HEK293T (cell line): ENCODE measurements around the gene FHL3.
A peak's percentile ranks its signal among the peaks of the same experiment; 100 is the strongest.

Experiments
- CTCF ChIA-PET: fragments of 350-600 bp; formaldehyde crosslinking; extraction: SDS; loops from one replicate; lab custom pipeline; 2021; ENCODE audit warnings: antibody characterized with exemption, inconsistent platforms; lab: Yijun Ruan, JAX
- POLR2A ChIA-PET: fragments of 350-600 bp; formaldehyde crosslinking; extraction: SDS; loops from one replicate; lab custom pipeline; 2020; ENCODE audit warnings: antibody characterized with exemption, inconsistent platforms; lab: Yijun Ruan, JAX
- DNase-seq: peaks from one replicate; pipeline ENCODE4 v3.0.0; 2012; ENCODE audit warnings: mixed read lengths; ENCODE audit errors: extremely low spot score
- ARNT ChIP-seq: fragments of 450-650 bp; IDR thresholded peaks from 2 replicates; pipeline ENCODE4 v1.6.1; 2017; ENCODE audit warnings: mild to moderate bottlenecking
- BHLHE40 ChIP-seq: fragments of 450-650 bp; IDR thresholded peaks from 2 replicates; pipeline ENCODE4 v1.6.1; 2016; ENCODE audit warnings: mild to moderate bottlenecking, moderate library complexity, borderline replicate concordance
- CTBP1 ChIP-seq: fragments of 450-650 bp; IDR thresholded peaks from 2 replicates; pipeline ENCODE4 v1.6.1; 2016; ENCODE audit warnings: borderline replicate concordance
- ELF4 ChIP-seq: fragments of 450-650 bp; IDR thresholded peaks from 2 replicates; pipeline ENCODE4 v1.6.1; 2017; ENCODE audit warnings: antibody characterized with exemption
- FOXA1 ChIP-seq: fragments of 450-650 bp; IDR thresholded peaks from 2 replicates; pipeline ENCODE4 v1.6.1; 2016; ENCODE audit warnings: mild to moderate bottlenecking
- FOXK2 ChIP-seq: fragments of 450-650 bp; IDR thresholded peaks from 2 replicates; pipeline ENCODE4 v1.6.1; 2016; ENCODE audit warnings: mild to moderate bottlenecking
- FOXM1 ChIP-seq: fragments of 450-650 bp; IDR thresholded peaks from 2 replicates; pipeline ENCODE4 v1.6.1; 2017; ENCODE audit warnings: mild to moderate bottlenecking, borderline replicate concordance
- HDGF ChIP-seq: fragments of 450-650 bp; IDR thresholded peaks from 2 replicates; pipeline ENCODE4 v1.6.1; 2017; ENCODE audit warnings: antibody characterized with exemption, borderline replicate concordance
- L3MBTL2 ChIP-seq: fragments of 450-650 bp; conservative IDR thresholded peaks from 2 replicates; pipeline ENCODE4 v1.6.1; 2016; ENCODE audit warnings: mild to moderate bottlenecking
- LEF1 ChIP-seq: fragments of 450-650 bp; IDR thresholded peaks from 2 replicates; pipeline ENCODE4 v1.6.1; 2017; ENCODE audit warnings: mild to moderate bottlenecking, borderline replicate concordance
- NFRKB ChIP-seq: fragments of 450-650 bp; IDR thresholded peaks from 2 replicates; pipeline ENCODE4 v1.6.1; 2016; ENCODE audit warnings: mild to moderate bottlenecking, moderate library complexity
- SP1 ChIP-seq: fragments of 450-650 bp; IDR thresholded peaks from 2 replicates; pipeline ENCODE4 v1.6.1; 2017
- SUZ12 ChIP-seq: fragments of 450-650 bp; IDR thresholded peaks from 2 replicates; pipeline ENCODE4 v1.6.1; 2016; ENCODE audit warnings: mild to moderate bottlenecking
- TARDBP ChIP-seq: fragments of 450-650 bp; IDR thresholded peaks from 2 replicates; pipeline ENCODE4 v1.6.1; 2016
- ZNF384 ChIP-seq: fragments of 450-650 bp; IDR thresholded peaks from 2 replicates; pipeline ENCODE4 v1.6.1; 2016
- TF ChIP-seq, protein P1 (sequence below): fragments of 450-650 bp; IDR thresholded peaks from 2 replicates; pipeline ENCODE4 v1.6.1; 2016

FHL3 gene

DNA sequence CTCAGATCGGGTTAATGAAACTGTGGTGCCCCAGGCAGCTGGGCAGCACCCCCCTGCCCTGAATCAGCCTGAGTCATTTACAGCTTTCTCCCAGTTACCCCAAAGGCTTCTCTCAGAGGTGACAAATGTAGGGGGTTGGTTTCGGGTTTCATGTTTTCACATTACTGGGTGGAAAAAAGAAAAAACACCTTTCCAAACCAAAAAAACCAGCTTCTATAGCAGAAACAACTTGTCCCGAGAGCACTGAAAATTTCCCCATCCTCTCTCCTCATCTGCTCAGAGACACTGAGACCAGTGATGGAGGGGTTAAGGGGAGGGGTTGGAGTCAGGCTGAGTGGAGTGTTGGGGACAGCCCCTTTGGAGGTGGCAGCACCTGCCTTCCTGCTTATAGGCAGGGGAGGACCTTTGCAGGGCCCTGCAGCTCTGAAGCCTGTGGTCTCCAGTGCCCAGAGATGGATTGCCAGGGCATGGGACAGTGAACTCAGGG, 22.8 kb upstream of the FHL3 start:
- no peak for TF ChIP-seq HDGF
- TF ChIP-seq, protein P1, sequence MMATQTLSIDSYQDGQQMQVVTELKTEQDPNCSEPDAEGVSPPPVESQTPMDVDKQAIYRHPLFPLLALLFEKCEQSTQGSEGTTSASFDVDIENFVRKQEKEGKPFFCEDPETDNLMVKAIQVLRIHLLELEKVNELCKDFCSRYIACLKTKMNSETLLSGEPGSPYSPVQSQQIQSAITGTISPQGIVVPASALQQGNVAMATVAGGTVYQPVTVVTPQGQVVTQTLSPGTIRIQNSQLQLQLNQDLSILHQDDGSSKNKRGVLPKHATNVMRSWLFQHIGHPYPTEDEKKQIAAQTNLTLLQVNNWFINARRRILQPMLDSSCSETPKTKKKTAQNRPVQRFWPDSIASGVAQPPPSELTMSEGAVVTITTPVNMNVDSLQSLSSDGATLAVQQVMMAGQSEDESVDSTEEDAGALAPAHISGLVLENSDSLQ = no peak
- TF ChIP-seq FOXA1 = no peak
- no peak for TF ChIP-seq FOXM1
- TF ChIP-seq FOXK2 = no peak
- no peak for TF ChIP-seq LEF1
- no peak for TF ChIP-seq ELF4
- no peak for TF ChIP-seq TARDBP
- no peak for TF ChIP-seq ZNF384
- no peak for TF ChIP-seq ARNT
- no peak for TF ChIP-seq L3MBTL2
- no peak for TF ChIP-seq SP1
- TF ChIP-seq SUZ12 = no peak
- ChIA-PET POLR2A (interaction anchor here (0.8 to 1.3 kb wide), 3 partner anchors 15 to 220 kb away, joined by 3 read pairs; partner anchors contain the start of genes C1orf122 and YRDC), CTCF (interaction anchor here (1.2 to 1.3 kb wide), 2 partner anchors 11 to 44 kb away, joined by 3 to 6 read pairs; no protein-coding TSS in a partner anchor)
- no peak for DNase-seq

DNA sequence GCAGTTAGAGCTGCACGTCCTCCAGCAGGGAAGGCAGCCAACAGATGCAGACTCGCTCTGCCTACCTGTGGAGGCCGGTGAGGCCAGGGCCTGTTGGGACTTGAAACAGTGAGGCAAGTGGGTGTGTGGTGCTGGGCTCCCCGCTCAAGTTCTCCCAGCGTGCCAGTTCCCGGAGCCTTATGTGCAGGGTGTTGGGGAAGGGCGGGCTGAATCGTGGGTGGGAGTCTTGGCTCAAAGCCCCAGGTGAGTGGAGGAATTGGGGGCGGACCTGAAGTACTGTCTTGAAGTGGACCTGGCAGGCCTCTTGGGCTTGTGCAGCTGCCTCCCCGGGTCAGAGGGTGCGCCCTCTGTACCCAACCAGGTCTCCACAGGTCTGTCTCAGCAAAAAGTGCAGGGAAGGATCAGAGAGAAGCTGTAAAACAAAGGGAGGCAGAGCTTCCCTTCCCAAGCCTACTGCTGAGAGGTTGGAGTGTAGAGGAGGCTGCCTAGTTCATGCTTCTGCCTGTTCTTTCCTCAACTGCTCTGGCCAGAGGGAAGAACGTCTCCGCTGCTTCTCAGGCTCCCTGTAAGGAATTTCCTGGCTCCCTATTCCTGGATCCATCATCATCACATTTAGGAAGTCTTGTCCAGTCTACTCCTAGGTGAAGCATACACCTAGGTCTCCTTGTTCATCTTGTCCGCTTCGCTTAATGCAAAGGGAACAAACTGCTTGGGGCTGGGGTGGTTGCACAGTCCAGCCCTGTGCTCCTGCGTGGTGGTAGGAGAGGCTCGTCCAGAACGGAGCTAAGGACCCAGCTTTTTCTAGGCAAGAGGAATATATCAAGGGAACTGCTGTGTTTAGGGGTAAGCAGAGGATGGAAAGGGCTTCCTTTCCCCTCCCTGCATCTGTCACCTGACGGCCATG, 22.1 kb upstream of the FHL3 start:
- ChIA-PET POLR2A (interaction anchor here (0.8 to 1.0 kb wide), 4 partner anchors 14 to 78 kb away, joined by 3 read pairs; partner anchors contain the start of gene UTP11), CTCF (interaction anchor here (0.6 to 1.2 kb wide), 6 partner anchors 10 to 233 kb away, joined by 3 to 6 read pairs (median 3); no protein-coding TSS in a partner anchor)
- DNase-seq = no peak
- TF ChIP-seq LEF1 (no peak), CTBP1 (no peak), ZNF384 (no peak), HDGF (no peak), ELF4 (no peak), TARDBP (no peak), FOXK2 (no peak), FOXA1 (no peak), NFRKB (no peak), BHLHE40 (no peak), ARNT (no peak), SUZ12 (no peak), FOXM1 (no peak), L3MBTL2 (no peak), SP1 (no peak)
- TF ChIP-seq, protein P1 = no peak

DNA sequence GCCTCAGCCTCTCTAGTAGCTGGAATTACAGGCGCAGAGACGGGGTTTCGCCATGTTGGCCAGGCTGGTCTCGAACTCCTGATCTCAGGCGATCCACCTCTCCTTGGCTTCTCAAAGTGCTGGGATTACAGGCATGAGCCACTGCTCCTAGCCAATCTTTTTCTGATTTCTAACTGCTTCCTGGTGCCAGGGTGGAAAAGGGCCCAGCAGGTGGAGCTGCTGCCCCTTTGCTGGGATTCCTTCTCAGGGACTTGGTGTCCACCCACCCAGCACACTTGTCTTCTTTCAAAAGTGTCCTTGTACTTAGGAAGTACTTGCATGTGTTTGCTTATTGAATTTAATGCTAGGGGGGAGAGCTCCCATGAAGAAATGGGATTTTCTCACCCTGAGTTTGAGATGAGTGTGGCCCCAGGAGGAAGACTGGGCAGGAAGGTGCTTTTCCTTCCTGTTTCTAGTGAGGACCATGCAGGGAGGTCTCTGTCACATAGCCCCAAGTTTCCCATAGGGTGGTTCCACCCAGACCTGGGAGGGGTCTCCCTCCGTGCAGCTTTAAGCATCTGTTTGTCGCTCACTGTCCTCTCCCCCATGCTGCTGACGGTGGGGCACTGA, 21.4 kb upstream of the FHL3 start:
- POLR2A ChIA-PET = interaction anchor here (1.0 kb wide), 3 partner anchors 14 to 77 kb away, joined by 3 read pairs; partner anchors contain the start of gene UTP11
- peak; percentile 55 for DNase-seq
- TF ChIP-seq, protein P1 = no peak
- TF ChIP-seq SP1 (no peak), NFRKB (no peak), ZNF384 (no peak), HDGF (no peak), FOXA1 (no peak), L3MBTL2 (no peak), ARNT (no peak), CTBP1 (no peak)
- CTCF ChIA-PET = interaction anchor here (0.6 to 1.2 kb wide), 5 partner anchors 9 to 165 kb away, joined by 3 to 6 read pairs (median 3); no protein-coding TSS in a partner anchor

- CTCF ChIA-PET = interaction anchor here (1.0 kb wide), 1 partner anchor 36 kb away, joined by 3 read pairs; no protein-coding TSS in a partner anchor
- POLR2A ChIA-PET = interaction anchor here (1.9 kb wide), 1 partner anchor 13 kb away, joined by 5 read pairs; the partner anchor contains the start of gene UTP11
- TF ChIP-seq ARNT = no peak
- TF ChIP-seq FOXK2 = no peak
- no peak for TF ChIP-seq CTBP1
- TF ChIP-seq L3MBTL2 = no peak
- no peak for TF ChIP-seq NFRKB
- TF ChIP-seq FOXA1 = no peak
- TF ChIP-seq, protein P1 = no peak
- no peak for TF ChIP-seq SP1
- TF ChIP-seq TARDBP = no peak
- no peak for TF ChIP-seq FOXM1
- TF ChIP-seq BHLHE40 = no peak
- no peak for TF ChIP-seq HDGF
- no peak for TF ChIP-seq ZNF384
- no peak for TF ChIP-seq ELF4
- TF ChIP-seq SUZ12 = no peak
- no peak for TF ChIP-seq LEF1
- DNase-seq = no peak
Observed at GRCh38 chr1:38025664-38026063, 20.4 kb upstream of the FHL3 start.

DNA sequence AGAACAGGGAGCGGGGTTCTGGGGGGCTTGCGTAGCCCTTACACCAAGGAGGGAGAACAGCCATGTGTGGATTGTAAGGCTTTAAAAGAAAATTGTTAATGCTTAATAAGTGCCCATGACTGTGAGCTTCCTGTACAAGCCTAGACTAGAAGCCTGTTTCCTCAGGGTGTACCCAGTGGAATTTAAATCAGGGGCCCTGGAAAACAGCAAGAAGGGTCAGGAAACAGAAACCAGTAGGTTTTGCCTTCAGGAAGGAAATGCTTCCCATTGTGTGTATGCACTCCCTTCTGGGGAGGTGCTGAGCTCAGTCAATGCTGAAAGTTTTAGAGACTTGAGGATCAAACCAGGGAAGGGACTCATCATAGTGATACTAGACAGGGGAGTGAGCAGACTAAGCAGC, 19.9 kb upstream of the FHL3 start:
- no peak for DNase-seq
- TF ChIP-seq SUZ12 (no peak), ARNT (no peak), L3MBTL2 (no peak), FOXM1 (no peak)
- ChIA-PET CTCF (no interaction called here), POLR2A (interaction anchor here (1.9 kb wide), 1 partner anchor 13 kb away, joined by 5 read pairs; the partner anchor contains the start of gene UTP11)
